Vagina (tissue), 2 donors: ENCODE data around the gene PTPRF.

ENCODE experiments used
- CTCF ChIP-seq, 3 experiments: fragments of 450-650 bp in 2 of 3; fragments of 200-600 bp in 1 of 3; sonication (generic) in 1 of 3; IDR thresholded peaks; one replicate each; pipeline ENCODE4 v1.5.1; 2017 to 2019; ENCODE audit warnings: antibody characterized with exemption in 3 of 3, mild to moderate bottlenecking in 2 of 3, moderate library complexity in 2 of 3
- POLR2A ChIP-seq, 2 donors: fragments of 450-650 bp; IDR thresholded peaks; one replicate each; pipeline ENCODE4 v1.6.1; 2017; ENCODE audit warnings: antibody characterized with exemption in 2 of 2, mild to moderate bottlenecking in 2 of 2, moderate library complexity in 2 of 2
- POLR2AphosphoS5 ChIP-seq, 2 donors: sonication (generic); formaldehyde crosslinking; IDR thresholded peaks; one replicate each; pipeline ENCODE4 v1.9.0; 2017; ENCODE audit warnings: antibody characterized with exemption in 2 of 2, mild to moderate bottlenecking in 2 of 2, low read depth in 1 of 2; ENCODE audit not compliant: insufficient read depth in 1 of 2

DNA sequence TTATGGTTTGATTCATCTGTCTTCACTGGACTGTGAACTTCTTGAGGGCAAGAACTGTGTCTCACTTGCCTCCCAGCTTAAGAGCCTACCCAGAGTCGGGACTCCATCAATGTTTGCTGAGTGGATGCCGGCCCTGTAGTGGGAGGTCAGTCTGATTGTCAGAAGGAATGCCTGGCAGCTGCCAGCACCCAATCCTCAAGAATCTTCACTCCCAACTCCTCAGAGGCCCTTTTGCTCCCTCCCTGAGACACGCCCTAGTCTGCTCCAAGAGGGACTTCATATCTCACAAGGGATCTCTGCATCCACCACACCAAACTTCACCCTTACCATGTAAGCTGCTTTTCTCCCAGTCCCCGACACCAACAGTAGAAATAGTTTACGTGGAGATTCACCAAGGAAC lies 104.0 kb downstream of the PTPRF start:
- no peak for TF ChIP-seq CTCF (IDR thresholded peaks at IDR 0.05)
- TF ChIP-seq POLR2A (IDR thresholded peaks at IDR 0.05): no peak
- TF ChIP-seq POLR2AphosphoS5 (IDR thresholded peaks at IDR 0.05; ENCODE audit: insufficient read depth in 1 of 2, low read depth in 1 of 2): no peak
